ENCODE data around the gene COL4A3. TPM values are rescaled to one million over a fixed set of nuclear protein-coding genes. Genes with fewer than 3 reads are reported as not detected.

COL4A3 gene
- total and polyA plus RNA-seq, 2 experiments from 2014 or later = 0.11 to 0.70 TPM

DNA sequence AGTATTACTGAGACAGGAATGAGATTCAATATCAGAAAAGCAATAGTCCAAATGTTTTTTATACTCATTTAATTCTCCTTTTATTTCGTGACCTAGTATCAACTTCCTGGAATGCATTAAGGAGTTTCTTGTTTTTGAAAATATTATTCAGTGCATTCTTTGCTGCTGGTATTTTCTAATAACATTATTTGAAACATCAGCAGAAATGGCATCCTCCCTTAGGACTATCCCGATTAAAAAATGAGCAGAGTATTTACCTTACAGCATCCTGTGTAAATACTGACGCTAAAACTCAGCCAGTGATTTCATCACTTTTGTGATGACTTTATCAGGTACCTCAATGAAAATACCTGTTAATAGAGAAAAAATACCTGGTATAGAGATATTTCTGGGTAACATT is 16.3 kb downstream of the COL4A3 start:
- Histone ChIP-seq H3K36me3 (ENCODE audit: low read depth) (no peaks in the 10 kb centered on the region), H3K27ac (no peak overlapping the region), H3K4me3 (no peak overlapping the region), H3K4me2 (ENCODE audit: unreplicated experiment) (no peak overlapping the region), H3K27me3 (replicated peaks; ENCODE audit: insufficient read depth) (no peaks in the 10 kb centered on the region), H3K9me3 (ENCODE audit: low read depth) (no peaks in the 10 kb centered on the region), H3K9me2 (ENCODE audit: insufficient read depth) (no peaks in the 10 kb centered on the region), H4K20me1 (ENCODE audit: insufficient read depth) (no peaks in the 10 kb centered on the region), H3K79me2 (ENCODE audit: insufficient read depth) (no peaks in the 10 kb centered on the region), H3K9ac (no peak overlapping the region), H3K4me1 (ENCODE audit: insufficient read depth) (no peaks in the 10 kb centered on the region), H2AFZ (peak overlapping the region; percentile 41; the same call in 1 of the 2 replicates), H3F3A (ENCODE audit: insufficient read depth) (no peaks in the 10 kb centered on the region)
- in situ Hi-C loops (cut with MboI) = no loop called here
- 54% methylated on average over 3 of the region's 3 CpGs for WGBS, 2 experiments (ENCODE audit: low coverage in 1 of 2, low lambda C conversion rate in 2 of 2, missing lambda C conversion rate in 2 of 2)
- no peak for DNase-seq
- no peak for TF ChIP-seq EZH2 (IDR thresholded peaks at IDR 0.05; ENCODE audit: insufficient read depth, poor library complexity, severe bottlenecking)
- TF ChIP-seq EZH2phosphoT487 (IDR thresholded peaks at IDR 0.05; ENCODE audit: insufficient read depth, low read depth) = no peak

DNA sequence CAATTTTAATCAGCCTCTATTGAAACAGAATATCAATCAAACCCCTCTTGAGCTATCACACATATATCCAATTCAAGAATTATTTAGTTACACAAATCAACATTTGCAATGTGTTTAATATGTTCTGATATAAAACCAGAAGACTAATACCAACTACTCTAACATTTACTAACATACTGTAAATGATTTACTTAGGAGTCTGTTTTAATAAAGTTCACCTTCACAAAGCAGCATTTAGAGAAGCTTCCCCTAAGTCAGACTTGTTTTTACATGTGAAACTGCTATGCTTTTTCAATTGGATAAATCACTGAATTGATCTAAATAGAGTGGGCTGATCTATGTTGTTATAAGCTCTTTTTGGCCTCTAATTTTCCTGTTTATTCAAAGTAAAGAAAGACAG is 18.3 kb downstream of the COL4A3 start:
- H3K4me3 ChIP-seq = no peak overlapping the region
- no peaks in the 10 kb centered on the region for H3K9me2 ChIP-seq (ENCODE audit: insufficient read depth)
- no peaks in the 10 kb centered on the region for H4K20me1 ChIP-seq (ENCODE audit: insufficient read depth)
- TF ChIP-seq EZH2 (IDR thresholded peaks at IDR 0.05; ENCODE audit: insufficient read depth, poor library complexity, severe bottlenecking) (no peak), EZH2phosphoT487 (IDR thresholded peaks at IDR 0.05; ENCODE audit: insufficient read depth, low read depth) (no peak)
- no peaks in the 10 kb centered on the region for H3K79me2 ChIP-seq (ENCODE audit: insufficient read depth)
- no peaks in the 10 kb centered on the region for H3K36me3 ChIP-seq (ENCODE audit: low read depth)
- no peak overlapping the region for H3K4me2 ChIP-seq (ENCODE audit: unreplicated experiment)
- in situ Hi-C loops (cut with MboI) = no loop called here
- no peak overlapping the region for H2AFZ ChIP-seq
- H3K27ac ChIP-seq = no peak overlapping the region
- H3K9ac ChIP-seq = no peak overlapping the region
- H3F3A ChIP-seq (ENCODE audit: insufficient read depth) = no peaks in the 10 kb centered on the region
- DNase-seq = no peak
- no peaks in the 10 kb centered on the region for H3K4me1 ChIP-seq (ENCODE audit: insufficient read depth)
- no peaks in the 10 kb centered on the region for H3K9me3 ChIP-seq (ENCODE audit: low read depth)
- no peaks in the 10 kb centered on the region for H3K27me3 ChIP-seq (replicated peaks; ENCODE audit: insufficient read depth)

GRCh38 chr2:227183657-227184367 is 19.4 kb downstream of the COL4A3 start:
- H3F3A ChIP-seq (ENCODE audit: insufficient read depth) = no peaks in the 10 kb centered on the region
- H3K27ac ChIP-seq = no peak overlapping the region
- H3K4me1 ChIP-seq (ENCODE audit: insufficient read depth) = 0 out of 2 replicates have a peak, but pooled peaks cover 5% of the 10 kb centered on the region
- H3K4me3 ChIP-seq = no peak overlapping the region
- 63 to 64% methylated on average over 2 of the region's 2 CpGs for WGBS, 2 experiments (ENCODE audit: low coverage in 1 of 2, low lambda C conversion rate in 2 of 2, missing lambda C conversion rate in 2 of 2)
- no peaks in the 10 kb centered on the region for H3K9me2 ChIP-seq (ENCODE audit: insufficient read depth)
- no peak overlapping the region for H2AFZ ChIP-seq
- no peaks in the 10 kb centered on the region for H4K20me1 ChIP-seq (ENCODE audit: insufficient read depth)
- H3K36me3 ChIP-seq (ENCODE audit: low read depth) = no peaks in the 10 kb centered on the region
- H3K9ac ChIP-seq = no peak overlapping the region
- no peaks in the 10 kb centered on the region for H3K27me3 ChIP-seq (replicated peaks; ENCODE audit: insufficient read depth)
- no peaks in the 10 kb centered on the region for H3K9me3 ChIP-seq (ENCODE audit: low read depth)
- DNase-seq = peak; percentile 4
- in situ Hi-C loops (cut with MboI) = no loop called here
- TF ChIP-seq EZH2phosphoT487 (IDR thresholded peaks at IDR 0.05; ENCODE audit: insufficient read depth, low read depth) (no peak), EZH2 (IDR thresholded peaks at IDR 0.05; ENCODE audit: insufficient read depth, poor library complexity, severe bottlenecking) (no peak)
- no peaks in the 10 kb centered on the region for H3K79me2 ChIP-seq (ENCODE audit: insufficient read depth)
- H3K4me2 ChIP-seq (ENCODE audit: unreplicated experiment) = no peak overlapping the region

DNA sequence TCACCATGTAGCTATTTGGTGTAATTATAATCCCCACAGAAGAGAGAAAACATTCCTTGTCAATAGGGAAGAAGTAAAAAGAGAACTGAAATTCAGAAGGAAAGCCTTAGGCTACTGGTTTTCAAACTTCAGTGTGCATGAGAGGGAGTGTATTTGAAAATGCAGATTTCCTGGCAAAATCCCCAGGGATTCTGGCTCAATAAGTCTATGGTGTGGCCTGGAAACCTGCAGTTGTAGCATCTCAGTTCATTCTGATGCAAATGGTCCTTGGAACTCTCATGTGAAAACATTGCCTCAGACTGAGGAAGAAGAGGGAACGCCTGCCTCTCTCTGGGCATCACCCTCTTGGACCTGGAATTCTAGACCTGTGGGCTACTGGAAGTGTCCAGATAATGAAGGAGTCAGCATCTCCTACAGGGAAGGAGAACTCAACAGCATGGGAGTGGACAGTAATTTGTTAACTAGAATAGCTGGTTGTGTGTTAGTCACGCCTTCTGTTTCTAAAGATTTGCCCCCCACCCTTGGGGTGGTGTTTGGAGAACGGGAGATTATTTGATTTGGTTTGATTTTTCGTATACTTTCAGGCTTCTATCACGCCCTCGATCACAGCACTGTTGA is 21.3 kb downstream of the COL4A3 start:
- no peaks in the 10 kb centered on the region for H3K36me3 ChIP-seq (ENCODE audit: low read depth)
- no peaks in the 10 kb centered on the region for H4K20me1 ChIP-seq (ENCODE audit: insufficient read depth)
- no peaks in the 10 kb centered on the region for H3K79me2 ChIP-seq (ENCODE audit: insufficient read depth)
- no peak overlapping the region for H3K9ac ChIP-seq
- 0 out of 2 replicates have a peak, but pooled peaks cover 5% of the 10 kb centered on the region for H3K4me1 ChIP-seq (ENCODE audit: insufficient read depth)
- no peaks in the 10 kb centered on the region for H3K27me3 ChIP-seq (replicated peaks; ENCODE audit: insufficient read depth)
- H3K4me2 ChIP-seq (ENCODE audit: unreplicated experiment) = no peak overlapping the region
- no peaks in the 10 kb centered on the region for H3K9me2 ChIP-seq (ENCODE audit: insufficient read depth)
- 72 to 76% methylated on average over 6 of the region's 6 CpGs for WGBS, 2 experiments (ENCODE audit: low coverage in 1 of 2, low lambda C conversion rate in 2 of 2, missing lambda C conversion rate in 2 of 2)
- no peak for TF ChIP-seq EZH2 (IDR thresholded peaks at IDR 0.05; ENCODE audit: insufficient read depth, poor library complexity, severe bottlenecking)
- TF ChIP-seq EZH2phosphoT487 (IDR thresholded peaks at IDR 0.05; ENCODE audit: insufficient read depth, low read depth) = no peak
- in situ Hi-C loops (cut with MboI) = no loop called here
- H2AFZ ChIP-seq = no peak overlapping the region
- H3F3A ChIP-seq (ENCODE audit: insufficient read depth) = no peaks in the 10 kb centered on the region
- H3K4me3 ChIP-seq = no peak overlapping the region
- no peak overlapping the region for H3K27ac ChIP-seq
- no peaks in the 10 kb centered on the region for H3K9me3 ChIP-seq (ENCODE audit: low read depth)
- no peak for DNase-seq
